Hypothalamus (tissue), 51 donors: ENCODE data around the gene TEKT4.
"Not testable (repeated sequence)": the region's sequence is repeated elsewhere in the genome, so short reads cannot be mapped to it uniquely, and the experiment has no call there.

Source experiments
- DNase-seq, 51 donors: peaks; one replicate each; lab custom pipeline; 2025; lab: John Stamatoyannopoulos, UW

Gene TEKT4

DNA sequence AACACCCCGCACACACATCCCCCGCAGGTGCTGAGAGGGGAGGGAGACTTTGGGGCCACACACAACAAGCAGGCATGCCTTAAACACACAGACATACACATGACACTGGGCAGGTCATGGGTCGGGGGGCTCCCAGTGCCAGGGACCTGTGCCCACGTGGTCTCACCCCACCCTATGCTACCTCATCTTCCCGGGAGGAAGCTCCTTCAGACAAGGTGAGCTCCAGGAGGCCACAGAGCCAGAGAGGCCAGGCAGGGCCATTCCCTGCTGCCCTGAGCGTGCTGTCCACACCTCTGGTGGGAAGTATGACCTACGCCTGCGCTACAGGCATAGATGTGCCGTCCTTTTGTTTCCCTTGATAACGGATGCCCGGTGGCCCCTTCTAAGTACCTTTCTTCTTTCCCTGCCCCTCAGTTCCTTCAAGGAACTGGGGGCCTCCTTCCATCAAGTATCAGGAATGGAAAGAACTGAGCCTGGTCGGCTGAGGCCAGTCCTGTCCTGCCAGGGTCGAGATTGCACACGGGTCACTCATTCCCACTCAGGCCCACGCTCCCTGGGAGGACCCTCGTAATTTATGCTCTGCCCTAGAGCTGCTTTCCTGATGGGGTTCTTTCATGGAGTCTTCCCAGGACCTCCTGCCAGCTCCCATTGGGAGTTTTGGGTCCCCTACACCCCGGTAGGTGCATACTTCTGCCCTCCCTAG, 4.7 kb downstream of the TEKT4 start:
- DNase-seq: no peak

GRCh38 chr2:94876523-94876863, 5.3 kb downstream of the TEKT4 start:
- no peak for DNase-seq

DNA sequence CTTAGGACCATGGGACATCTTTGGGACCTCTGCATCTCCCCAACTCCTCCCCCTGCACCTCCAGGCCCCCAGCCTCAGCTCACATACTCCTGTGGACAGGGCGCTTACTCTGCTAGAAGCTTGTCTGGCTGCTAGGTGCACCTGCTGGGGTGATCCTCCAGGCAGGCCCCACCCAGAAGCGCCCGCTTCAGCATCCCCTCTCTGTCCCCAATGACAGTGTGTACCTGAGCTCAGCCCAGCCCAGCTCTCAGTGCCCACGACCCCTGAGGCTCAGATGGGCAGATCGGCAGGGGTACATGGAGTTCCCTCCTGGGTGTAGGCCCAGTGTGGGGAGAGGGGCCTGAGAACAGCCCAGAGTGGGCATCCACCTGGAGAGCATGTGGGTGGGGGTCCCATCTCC, 5.9 kb downstream of the TEKT4 start:
- no peak for DNase-seq

DNA sequence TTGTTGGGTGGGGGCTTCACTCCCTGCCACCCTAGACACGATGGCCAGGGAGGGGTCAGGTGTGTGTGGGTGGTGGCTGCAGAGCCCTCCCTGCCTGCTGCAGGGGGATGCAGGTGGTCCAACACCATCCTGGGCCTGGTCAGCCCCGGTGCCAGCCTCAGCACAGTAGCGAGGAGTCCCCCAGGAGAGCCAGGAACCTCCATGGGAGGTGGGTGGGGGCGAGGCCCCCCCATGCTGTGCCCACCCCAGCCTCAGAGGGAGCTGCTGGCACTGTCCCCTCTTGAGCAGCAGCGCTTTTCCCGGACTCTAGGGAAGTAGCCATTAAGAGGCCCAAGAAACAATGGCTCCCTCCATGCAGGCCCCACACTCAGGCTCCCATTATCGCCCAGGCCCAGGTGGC, 7.3 kb downstream of the TEKT4 start:
- not testable (repeated sequence) for DNase-seq

GRCh38 chr2:94879314-94879981, 8.2 kb downstream of the TEKT4 start:
- DNase-seq: no peak

DNA sequence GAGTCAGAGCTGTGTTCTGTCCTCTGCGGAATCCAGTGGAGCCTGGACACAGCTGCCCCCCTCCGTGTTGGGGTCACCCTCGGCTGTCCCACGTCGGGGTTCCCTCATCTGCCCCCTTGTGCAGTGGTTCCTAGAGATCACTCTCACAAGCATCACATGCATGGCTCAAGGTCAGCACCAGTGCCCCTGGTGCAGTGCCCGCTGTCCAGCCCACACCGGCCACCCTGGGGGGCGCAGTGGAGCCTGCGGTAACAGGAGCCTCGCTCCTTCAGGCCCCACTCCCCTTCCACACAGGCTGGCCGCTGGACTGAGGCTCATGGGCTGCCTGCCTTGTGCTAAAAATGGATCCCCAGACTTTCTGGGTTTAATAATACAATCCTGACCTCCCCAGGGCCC, 8.8 kb downstream of the TEKT4 start:
- no peak for DNase-seq

DNA sequence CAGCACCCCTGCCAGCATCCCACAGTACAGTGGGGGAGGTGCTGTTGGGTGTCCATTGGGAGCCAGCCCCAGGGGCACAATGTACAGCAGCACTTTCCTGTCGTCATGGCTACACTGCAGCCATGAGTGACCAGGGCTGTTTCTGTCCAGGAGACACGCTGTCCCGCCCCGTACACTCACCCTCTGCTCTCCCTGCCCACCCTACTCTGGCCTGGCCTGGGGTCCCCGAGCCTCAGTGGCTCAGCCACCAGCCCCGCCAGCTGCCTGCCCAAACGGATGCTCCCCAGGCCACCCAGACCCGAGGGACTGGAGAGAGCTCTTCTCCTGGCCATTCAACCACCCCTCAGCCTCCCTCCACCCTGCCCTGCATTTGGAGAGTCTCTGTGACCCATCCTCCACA, 9.3 kb downstream of the TEKT4 start:
- DNase-seq: no peak

- no peak for DNase-seq
Observed at GRCh38 chr2:94881070-94881469, 9.8 kb downstream of the TEKT4 start.

- no peak for DNase-seq
Observed at GRCh38 chr2:94890234-94890633, 19.0 kb downstream of the TEKT4 start.

DNA sequence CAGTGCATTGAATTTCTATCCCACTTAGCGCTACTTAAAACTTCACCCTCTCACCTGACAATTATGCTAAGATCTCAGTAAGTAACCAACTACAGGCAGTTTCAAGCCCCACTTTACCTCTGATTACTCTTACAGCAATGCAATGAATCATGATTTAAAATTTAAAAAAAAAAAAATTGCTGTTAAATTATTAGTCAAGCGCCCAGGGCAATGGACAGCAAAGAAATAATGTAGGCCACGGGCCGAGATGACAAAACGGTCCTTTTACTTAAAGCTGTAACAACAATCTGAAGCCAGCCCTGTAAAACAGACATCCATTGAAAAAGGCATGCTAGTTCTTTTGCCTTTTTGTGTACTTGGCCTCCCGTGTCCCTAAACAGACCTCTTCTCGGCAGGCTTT, 24.0 kb downstream of the TEKT4 start:
- DNase-seq: not testable (repeated sequence)

- not testable (repeated sequence) for DNase-seq
Observed at GRCh38 chr2:94906976-94907375, 35.7 kb downstream of the TEKT4 start.

- DNase-seq: peak in 1 of 51 donors; percentile 15
Observed at GRCh38 chr2:94923196-94923595, 52.0 kb downstream of the TEKT4 start.

GRCh38 chr2:94924999-94925398, 53.8 kb downstream of the TEKT4 start:
- DNase-seq: not testable (repeated sequence)
